ENCODE measurements around the gene MKS1.

The MKS1 gene

GRCh38 chr17:58200024-58200633 is 18.9 kb downstream of the MKS1 start:
- Histone ChIP-seq H3K27me3 (peaks cover 17% of the 10 kb centered on the region), H3K36me3 (no peaks in the 10 kb centered on the region), H3K4me1 (ENCODE audit: control insufficient read depth in 1 of 2, insufficient read depth in 1 of 2, low read depth in 1 of 2, low read length in 1 of 2) (no peaks in the 10 kb centered on the region), H3K27ac (no peak overlapping the region), H3K4me3 (ENCODE audit: low read depth in 1 of 2, low read length in 1 of 2) (no peak overlapping the region), H3K9me3 (no peaks in the 10 kb centered on the region)
- no peak for TF ChIP-seq CTCF (IDR thresholded peaks at IDR 0.05)

GRCh38 chr17:58196610-58197009 is 22.4 kb downstream of the MKS1 start:
- Histone ChIP-seq H3K9me3 (no peaks in the 10 kb centered on the region), H3K4me3 (ENCODE audit: low read depth in 1 of 2, low read length in 1 of 2) (no peak overlapping the region), H3K4me1 (ENCODE audit: control insufficient read depth in 1 of 2, insufficient read depth in 1 of 2, low read depth in 1 of 2, low read length in 1 of 2) (no peaks in the 10 kb centered on the region), H3K36me3 (no peaks in the 10 kb centered on the region), H3K27ac (no peak overlapping the region), H3K27me3 (peaks cover 17% of the 10 kb centered on the region)
- TF ChIP-seq CTCF (IDR thresholded peaks at IDR 0.05), result no peak

GRCh38 chr17:58195518-58196123 is 23.4 kb downstream of the MKS1 start:
- Histone ChIP-seq H3K36me3 (no peaks in the 10 kb centered on the region), H3K27ac (no peak overlapping the region), H3K4me3 (ENCODE audit: low read depth in 1 of 2, low read length in 1 of 2) (no peak overlapping the region), H3K9me3 (no peaks in the 10 kb centered on the region), H3K27me3 (peaks cover 22% of the 10 kb centered on the region), H3K4me1 (ENCODE audit: control insufficient read depth in 1 of 2, insufficient read depth in 1 of 2, low read depth in 1 of 2, low read length in 1 of 2) (no peaks in the 10 kb centered on the region)
- TF ChIP-seq CTCF (IDR thresholded peaks at IDR 0.05), result no peak

- no peaks in the 10 kb centered on the region for H3K9me3 ChIP-seq
- no peaks in the 10 kb centered on the region for H3K4me1 ChIP-seq (ENCODE audit: control insufficient read depth in 1 of 2, insufficient read depth in 1 of 2, low read depth in 1 of 2, low read length in 1 of 2)
- H3K27ac ChIP-seq, result no peak overlapping the region
- TF ChIP-seq CTCF (IDR thresholded peaks at IDR 0.05), result no peak
- no peaks in the 10 kb centered on the region for H3K36me3 ChIP-seq
- H3K27me3 ChIP-seq, result peaks cover 29% of the 10 kb centered on the region
- H3K4me3 ChIP-seq (ENCODE audit: low read depth in 1 of 2, low read length in 1 of 2), result no peak overlapping the region
These were observed 25.3 kb downstream of the MKS1 start for GRCh38 chr17:58193641-58194255.

GRCh38 chr17:58192612-58193011 is 26.4 kb downstream of the MKS1 start, which contains the start of gene EPX:
TSS of gene EPX (plus strand) at chr17:58192726. CDS start at chr17:58192847, 121 bp downstream.
- Histone ChIP-seq H3K27ac (no peak within 1 kb of the TSS), H3K27me3 (peaks cover 28% of the 10 kb centered on the region), H3K36me3 (no peaks in the 10 kb centered on the region), H3K9me3 (no peaks in the 10 kb centered on the region), H3K4me3 (ENCODE audit: low read depth in 1 of 2, low read length in 1 of 2) (no peak within 1 kb of the TSS), H3K4me1 (ENCODE audit: control insufficient read depth in 1 of 2, insufficient read depth in 1 of 2, low read depth in 1 of 2, low read length in 1 of 2) (no peaks in the 10 kb centered on the region)
- no peak for TF ChIP-seq CTCF (IDR thresholded peaks at IDR 0.05)
